ENCODE measurements around the gene CHL1.
A peak's percentile ranks its signal among the peaks of the same experiment; 100 is the strongest.

CHL1 gene

GRCh38 chr3:256501-256900 is 59.9 kb downstream of the CHL1 start:
- TF ChIP-seq CTCF (IDR thresholded peaks at IDR 0.05; ENCODE audit: control insufficient read depth, insufficient read depth, low read depth, low read length, missing control alignments): no peak
- DNase-seq (ENCODE audit: low read depth): no peak
- no peak overlapping the region for H3K4me3 ChIP-seq (ENCODE audit: control insufficient read depth, low read depth, low read length)

- DNase-seq (ENCODE audit: low read depth): no peak
- TF ChIP-seq CTCF (IDR thresholded peaks at IDR 0.05; ENCODE audit: control insufficient read depth, insufficient read depth, low read depth, low read length, missing control alignments): no peak
- H3K4me3 ChIP-seq (ENCODE audit: control insufficient read depth, low read depth, low read length): no peak overlapping the region
These were observed 61.3 kb downstream of the CHL1 start for GRCh38 chr3:257826-258225.

GRCh38 chr3:260898-261297 is 64.3 kb downstream of the CHL1 start:
- DNase-seq (ENCODE audit: low read depth): no peak
- TF ChIP-seq CTCF (IDR thresholded peaks at IDR 0.05; ENCODE audit: control insufficient read depth, insufficient read depth, low read depth, low read length, missing control alignments): no peak
- no peak overlapping the region for H3K4me3 ChIP-seq (ENCODE audit: control insufficient read depth, low read depth, low read length)

- H3K4me3 ChIP-seq (ENCODE audit: control insufficient read depth, low read depth, low read length): no peak overlapping the region
- no peak for DNase-seq (ENCODE audit: low read depth)
- no peak for TF ChIP-seq CTCF (IDR thresholded peaks at IDR 0.05; ENCODE audit: control insufficient read depth, insufficient read depth, low read depth, low read length, missing control alignments)
These were observed 66.8 kb downstream of the CHL1 start for GRCh38 chr3:263393-263792.

- no peak overlapping the region for H3K4me3 ChIP-seq (ENCODE audit: control insufficient read depth, low read depth, low read length)
- DNase-seq (ENCODE audit: low read depth): peak; percentile 18
These were observed 68.0 kb downstream of the CHL1 start for GRCh38 chr3:264394-265156.

GRCh38 chr3:267101-267500 is 70.5 kb downstream of the CHL1 start:
- no peak overlapping the region for H3K4me3 ChIP-seq (ENCODE audit: control insufficient read depth, low read depth, low read length)
- TF ChIP-seq CTCF (IDR thresholded peaks at IDR 0.05; ENCODE audit: control insufficient read depth, insufficient read depth, low read depth, low read length, missing control alignments): no peak
- no peak for DNase-seq (ENCODE audit: low read depth)

More at GRCh38 chr3:264394-265156, 68.0 kb downstream of the CHL1 start:
- TF ChIP-seq CTCF (IDR thresholded peaks at IDR 0.05; ENCODE audit: control insufficient read depth, insufficient read depth, low read depth, low read length, missing control alignments): no peak

All from AG09309 (cell line).